Ovary (tissue), 9 donors: Measurements from ENCODE around the gene BCAR3. TPM values are rescaled to one million over a fixed set of nuclear protein-coding genes. Genes with fewer than 3 reads are reported as not detected.

ENCODE experiments used
- DNase-seq, 5 donors: peaks; one replicate each; pipeline ENCODE4 v3.0.0-alpha.2; 2019 to 2020
- H3K27ac ChIP-seq, 2 donors: fragments of 200-600 bp; one replicate each; pipeline versions ENCODE4 v1.5.1 to v1.8.0; 2019 to 2022
- H3K27me3 ChIP-seq: fragments of 200-600 bp; one replicate; pipeline ENCODE4 v1.8.0; 2022
- H3K36me3 ChIP-seq: fragments of 200-600 bp; sonication (generic); one replicate; pipeline ENCODE4 v1.5.1; 2019
- H3K4me1 ChIP-seq: one replicate; pipeline ENCODE4 v1.8.1; 2013; ENCODE audit warnings: mild to moderate bottlenecking, moderate library complexity; ENCODE audit not compliant: insufficient read depth
- H3K4me3 ChIP-seq: fragments of 200-600 bp; sonication (generic); one replicate; pipeline ENCODE4 v1.5.1; 2017
- H3K9me3 ChIP-seq, 2 donors: fragments of 200-600 bp in 1 of 2; sonication (generic) in 1 of 2; one replicate each; pipeline versions ENCODE4 v1.5.1 to v1.8.1; 2013 to 2019; ENCODE audit warnings: mild to moderate bottlenecking in 1 of 2, moderate library complexity in 1 of 2
- EP300 ChIP-seq: sonication (generic); formaldehyde crosslinking; IDR thresholded peaks from one replicate; pipeline ENCODE4 v1.6.1; 2017; ENCODE audit warnings: antibody characterized with exemption
- POLR2A ChIP-seq: fragments of 450-650 bp; IDR thresholded peaks from one replicate; pipeline ENCODE4 v1.6.1; 2017; ENCODE audit warnings: antibody characterized with exemption, mild to moderate bottlenecking, moderate library complexity
- WGBS, 3 donors: extraction: QIAGEN DNeasy Blood & Tissue Kit in 1 of 3; methylation state at CpG; one replicate each; pipeline versions ENCODE4 v1.1.5 to v1.1.7; 2013 to 2017; 5-methylcytosine and 5-hydroxymethylcytosine counted together
- intact Hi-C, 4 donors: fragments of 100-400 bp; cut with DNase I; formaldehyde crosslinking; loops; one replicate each; pipeline versions ENCODE4 v1.11.0 to v1.15.1; 2022 to 2023
- polyA plus RNA-seq, 2 donors: library from polyadenylated mRNA; stranded (reverse); fragments of 200-250 nt in 1 of 2; fragments of 350-450 nt in 1 of 2; fragmentation: Illumina TruSeq in 1 of 2; extraction: RNeasy Lipid Tissue Mini Kit (QIAGEN cat#74804) in 1 of 2; gene quantifications; one replicate each; pipeline ENCODE4 v1.2.3, GENCODE V29; 2013 to 2014
- total RNA-seq, 7 donors: library from RNA; depleted of rRNA in 2 of 7; stranded (reverse); fragments of >200 nt in 2 of 7; fragmentation: NEBNext Ultra II Directional in 3 of 7; extraction: Animal tissue kit (Norgen Biotek cat#: 25700) in 3 of 7; gene quantifications; one replicate each; pipeline versions ENCODE4 v1.1.0 to v1.2.4, GENCODE V29; 2016 to 2023
- TF ChIP-seq, protein P1 (sequence below), 3 donors: fragments of 450-650 bp in 2 of 3; fragments of 200-600 bp in 1 of 3; IDR thresholded peaks; one replicate each; pipeline versions ENCODE4 v1.5.1 to v1.8.0; 2016 to 2022; ENCODE audit warnings: antibody characterized with exemption in 3 of 3, mild to moderate bottlenecking in 1 of 3
- donor health status: DM: no; HTN: no; CAD: no; lungs with moderate emphysema.
- donor health status: DM: no; HTN: no; CAD: no.
- donor health status: Bipolar disorder and iron deficiency.
- donor health status: DM: yes; HTN: yes; CAD: no.
- donor health status: DM: no; HTN: no; CAD: no.
- donor health status: DM: yes; HTN: yes; CAD: no.

The BCAR3 gene
- total and polyA plus RNA-seq, 9 donors, result 13.8 to 30.8 (median 17.5) TPM

DNA sequence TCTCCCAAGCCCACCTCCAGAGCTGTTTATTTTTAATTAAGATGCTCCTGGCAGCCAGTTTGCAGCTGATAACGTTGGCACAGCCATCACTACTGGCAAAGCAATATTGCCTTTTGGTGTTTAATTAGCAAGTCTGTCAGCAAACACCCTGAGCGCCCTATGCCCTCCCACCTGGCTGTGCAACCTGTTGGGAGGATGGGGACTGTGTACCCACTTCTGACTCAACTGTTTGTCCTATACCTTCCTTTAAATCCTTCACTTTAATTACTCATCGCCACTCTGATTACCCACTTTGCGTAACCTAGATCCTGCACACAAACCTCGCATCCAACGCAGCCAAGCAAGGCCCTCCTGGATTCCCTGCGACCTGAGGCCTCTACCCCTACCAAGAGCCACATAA is 67.1 kb downstream of the BCAR3 start:
- intact Hi-C loops, result loop anchor here in 2 of 4 donors (10.0 kb wide), 2 partner anchors 170 to 180 kb away; partner anchors contain the start of gene FNBP1L (in 1 of the 2)
- no peaks in the 10 kb centered on the region for H3K36me3 ChIP-seq
- no peaks in the 10 kb centered on the region for H3K9me3 ChIP-seq
- H3K27me3 ChIP-seq, result no peaks in the 10 kb centered on the region
- TF ChIP-seq EP300 (no peak), POLR2A (no peak)
- TF ChIP-seq, protein P1, sequence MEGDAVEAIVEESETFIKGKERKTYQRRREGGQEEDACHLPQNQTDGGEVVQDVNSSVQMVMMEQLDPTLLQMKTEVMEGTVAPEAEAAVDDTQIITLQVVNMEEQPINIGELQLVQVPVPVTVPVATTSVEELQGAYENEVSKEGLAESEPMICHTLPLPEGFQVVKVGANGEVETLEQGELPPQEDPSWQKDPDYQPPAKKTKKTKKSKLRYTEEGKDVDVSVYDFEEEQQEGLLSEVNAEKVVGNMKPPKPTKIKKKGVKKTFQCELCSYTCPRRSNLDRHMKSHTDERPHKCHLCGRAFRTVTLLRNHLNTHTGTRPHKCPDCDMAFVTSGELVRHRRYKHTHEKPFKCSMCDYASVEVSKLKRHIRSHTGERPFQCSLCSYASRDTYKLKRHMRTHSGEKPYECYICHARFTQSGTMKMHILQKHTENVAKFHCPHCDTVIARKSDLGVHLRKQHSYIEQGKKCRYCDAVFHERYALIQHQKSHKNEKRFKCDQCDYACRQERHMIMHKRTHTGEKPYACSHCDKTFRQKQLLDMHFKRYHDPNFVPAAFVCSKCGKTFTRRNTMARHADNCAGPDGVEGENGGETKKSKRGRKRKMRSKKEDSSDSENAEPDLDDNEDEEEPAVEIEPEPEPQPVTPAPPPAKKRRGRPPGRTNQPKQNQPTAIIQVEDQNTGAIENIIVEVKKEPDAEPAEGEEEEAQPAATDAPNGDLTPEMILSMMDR (IDR thresholded peaks at IDR 0.05), result no peak
- 85 to 86% (median 86%) methylated on average over 7 of the region's 7 CpGs for WGBS, 3 donors
- no peak overlapping the region for H3K4me3 ChIP-seq
- DNase-seq, result no peak
- H3K4me1 ChIP-seq, result peaks cover 5% of the 10 kb centered on the region
- peak overlapping the region in 1 of 2 donors; percentile 50 for H3K27ac ChIP-seq

DNA sequence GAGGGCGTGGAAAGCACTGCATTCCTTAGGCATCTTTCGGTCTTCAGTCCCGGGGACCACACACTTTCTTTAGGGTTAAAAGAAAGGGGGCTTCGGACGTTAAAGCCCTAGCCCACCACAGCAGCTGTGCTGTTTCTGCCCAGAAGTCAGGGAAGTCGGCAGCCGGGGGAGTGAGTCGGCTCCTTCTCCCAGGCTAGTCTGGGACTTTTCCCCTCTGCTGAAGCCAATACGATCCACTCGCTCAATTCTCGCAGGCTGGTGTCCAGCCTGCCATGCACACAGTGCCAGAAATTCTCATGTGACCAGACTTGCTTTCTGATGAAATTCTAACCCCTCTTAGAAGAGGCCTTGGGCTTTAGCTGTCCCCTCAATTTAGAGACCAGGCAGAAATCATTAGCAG is 67.7 kb downstream of the BCAR3 start:
- 2 to 25% (median 9%) methylated on average over 11 of the region's 11 CpGs for WGBS, 3 donors
- intact Hi-C loops, result loop anchor here in 2 of 4 donors (10.0 kb wide), 2 partner anchors 169 to 179 kb away; partner anchors contain the start of gene FNBP1L (in 1 of the 2)
- DNase-seq, result peak; percentile 57 to 71 (median 64)

DNA sequence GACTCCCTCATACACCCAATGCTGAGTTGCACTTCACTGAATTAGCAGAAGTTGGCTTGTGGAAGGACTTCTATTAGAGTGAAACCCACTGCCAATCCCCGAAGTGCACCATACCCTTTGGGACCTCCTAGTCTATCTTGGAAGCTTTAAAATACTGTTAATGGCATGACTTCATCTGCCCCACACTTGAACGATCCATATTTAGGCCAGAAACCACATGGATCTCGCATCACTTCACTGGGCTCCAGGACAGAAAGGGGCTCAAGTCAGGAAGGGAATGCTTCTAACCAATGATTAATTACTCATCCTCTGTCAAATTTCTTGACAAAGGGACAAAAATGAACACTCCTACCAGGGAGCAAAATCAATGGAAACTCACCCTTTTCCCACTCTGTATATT is 69.1 kb downstream of the BCAR3 start:
- Histone ChIP-seq H3K36me3 (no peaks in the 10 kb centered on the region), H3K4me1 (peaks cover 12% of the 10 kb centered on the region), H3K4me3 (no peak overlapping the region), H3K27ac (no peak overlapping the region), H3K9me3 (no peaks in the 10 kb centered on the region), H3K27me3 (no peaks in the 10 kb centered on the region)
- 76 to 83% (median 78%) methylated on average over 3 of the region's 3 CpGs for WGBS, 3 donors
- TF ChIP-seq EP300 (no peak), POLR2A (no peak)
- TF ChIP-seq, protein P1 (IDR thresholded peaks at IDR 0.05), result no peak
- no peak for DNase-seq
- intact Hi-C loops, result loop anchor here in 2 of 4 donors (10.0 kb wide), 2 partner anchors 168 to 178 kb away; partner anchors contain the start of gene FNBP1L (in 1 of the 2)

More for the DNA sequence above, 67.7 kb downstream of the BCAR3 start:
- TF ChIP-seq, protein P1 (IDR thresholded peaks at IDR 0.05), result no peak
- TF ChIP-seq EP300 (no peak), POLR2A (no peak)
- no peaks in the 10 kb centered on the region for H3K27me3 ChIP-seq
- no peaks in the 10 kb centered on the region for H3K9me3 ChIP-seq
- peaks cover 5% of the 10 kb centered on the region for H3K4me1 ChIP-seq
- no peaks in the 10 kb centered on the region for H3K36me3 ChIP-seq
- peak overlapping the region in 1 of 2 donors; percentile 50 for H3K27ac ChIP-seq
- peak overlapping the region; percentile 18 for H3K4me3 ChIP-seq

DNA sequence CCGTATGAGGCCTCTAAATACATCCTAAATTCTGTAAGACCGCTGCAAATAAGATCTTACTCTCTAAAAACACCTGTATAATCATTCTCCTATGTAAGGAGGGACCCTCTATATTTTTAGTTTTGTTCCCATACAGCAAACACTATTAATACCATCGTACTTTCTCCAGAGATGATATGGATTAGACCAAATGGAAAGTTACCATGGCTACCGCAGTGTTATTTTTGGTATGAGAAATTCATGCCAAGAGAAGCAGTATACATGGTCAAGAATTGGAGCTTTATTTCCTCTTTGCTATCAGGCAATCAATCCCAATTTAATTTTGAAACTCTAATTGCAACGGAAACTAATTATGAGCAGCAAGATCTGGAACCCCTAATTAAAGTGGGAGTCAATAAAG is 70.0 kb downstream of the BCAR3 start:
- Histone ChIP-seq H3K9me3 (no peaks in the 10 kb centered on the region), H3K4me1 (peaks cover 12% of the 10 kb centered on the region), H3K36me3 (no peaks in the 10 kb centered on the region), H3K27ac (no peak overlapping the region), H3K27me3 (no peaks in the 10 kb centered on the region), H3K4me3 (no peak overlapping the region)
- no peak for DNase-seq
- 79 to 93% (median 84%) methylated on average over 5 of the region's 5 CpGs for WGBS, 3 donors
- TF ChIP-seq POLR2A (no peak), EP300 (no peak)
- TF ChIP-seq, protein P1 (IDR thresholded peaks at IDR 0.05), result no peak
- intact Hi-C loops, result loop anchor here in 2 of 4 donors (10.0 kb wide), 2 partner anchors 167 to 177 kb away; partner anchors contain the start of gene FNBP1L (in 1 of the 2)
